Lung (tissue), 12 donors: ENCODE measurements around the gene OPHN1. TPM values are rescaled to one million over a fixed set of nuclear protein-coding genes. Genes with fewer than 3 reads are reported as not detected.

Experiments used
- ATAC-seq: fragments of 200-7000 bp; cut with Tn5 transposase; one replicate; pipeline ENCODE4 v1.9.1; 2020; ENCODE audit warnings: moderate number of reproducible peaks; ENCODE audit not compliant: insufficient read depth, low FRiP score
- DNase-seq, 3 donors: peaks; one replicate each; pipeline ENCODE4 v3.0.0-alpha.2; 2013 to 2017
- H3K27ac ChIP-seq, 2 donors: one replicate each; pipeline ENCODE4 v1.5.1; 2013; ENCODE audit warnings: mild to moderate bottlenecking in 2 of 2, moderate library complexity in 2 of 2, control low read depth in 1 of 2, inconsistent platforms in 1 of 2, low read depth in 1 of 2, low read length in 1 of 2
- H3K27me3 ChIP-seq, 3 donors: one replicate each; pipeline ENCODE4 v1.5.1; 2013; ENCODE audit warnings: low read length in 2 of 3; ENCODE audit not compliant: control insufficient read depth in 3 of 3, insufficient read depth in 3 of 3
- H3K36me3 ChIP-seq, 4 donors: one replicate each; pipeline ENCODE4 v1.5.1; 2013; ENCODE audit warnings: low read length in 4 of 4, mild to moderate bottlenecking in 1 of 4, moderate library complexity in 1 of 4; ENCODE audit not compliant: control insufficient read depth in 4 of 4, insufficient read depth in 4 of 4
- H3K4me1 ChIP-seq, 5 donors: one replicate each; pipeline ENCODE4 v1.5.1; 2013; ENCODE audit warnings: low read length in 5 of 5, mild to moderate bottlenecking in 2 of 5, moderate library complexity in 1 of 5; ENCODE audit not compliant: control insufficient read depth in 5 of 5, insufficient read depth in 5 of 5
- H3K4me3 ChIP-seq: one replicate; pipeline ENCODE4 v1.5.1; 2013; ENCODE audit warnings: mild to moderate bottlenecking, control low read depth, moderate library complexity
- H3K9ac ChIP-seq, 2 donors: one replicate each; pipeline ENCODE4 v1.5.1; 2013; ENCODE audit warnings: low read length in 2 of 2, control low read depth in 1 of 2; ENCODE audit not compliant: insufficient read depth in 1 of 2
- H3K9me3 ChIP-seq, 4 donors: one replicate each; pipeline ENCODE4 v1.5.1; 2013; ENCODE audit warnings: low read length in 3 of 4, mild to moderate bottlenecking in 1 of 4, moderate library complexity in 1 of 4; ENCODE audit not compliant: control insufficient read depth in 4 of 4, insufficient read depth in 3 of 4
- WGBS, 2 donors: extraction: QIAGEN DNeasy Blood & Tissue Kit; methylation state at CpG; one replicate each; pipeline ENCODE4 v1.1.7; 2013; 5-methylcytosine and 5-hydroxymethylcytosine counted together
- polyA plus RNA-seq, 2 donors: library from polyadenylated mRNA; stranded (reverse); fragments of 200-250 nt; gene quantifications; one replicate each; pipeline ENCODE4 v1.2.1, GENCODE V29; 2013
- total RNA-seq, 2 donors: library from RNA; depleted of rRNA in 1 of 2; stranded (reverse); fragments of >200 nt in 1 of 2; gene quantifications; one replicate each; pipeline ENCODE4 v1.2.1, GENCODE V29; 2014 to 2021
- TF ChIP-seq, protein P1 (sequence below): IDR thresholded peaks from 2 replicates; pipeline ENCODE4 v1.5.1; 2012; ENCODE audit warnings: mild to moderate bottlenecking; ENCODE audit errors: control extremely low read depth, extremely low read depth
- donor health status: control.
- donor health status: control.
- donor health status: Bipolar disorder and iron deficiency.
- donor health status: healthy.
- donor health status: DM: yes; HTN: yes; CAD: no.

Gene OPHN1
- total and polyA plus RNA-seq, 4 donors = 1.1 to 22.0 (median 6.8) TPM

DNA sequence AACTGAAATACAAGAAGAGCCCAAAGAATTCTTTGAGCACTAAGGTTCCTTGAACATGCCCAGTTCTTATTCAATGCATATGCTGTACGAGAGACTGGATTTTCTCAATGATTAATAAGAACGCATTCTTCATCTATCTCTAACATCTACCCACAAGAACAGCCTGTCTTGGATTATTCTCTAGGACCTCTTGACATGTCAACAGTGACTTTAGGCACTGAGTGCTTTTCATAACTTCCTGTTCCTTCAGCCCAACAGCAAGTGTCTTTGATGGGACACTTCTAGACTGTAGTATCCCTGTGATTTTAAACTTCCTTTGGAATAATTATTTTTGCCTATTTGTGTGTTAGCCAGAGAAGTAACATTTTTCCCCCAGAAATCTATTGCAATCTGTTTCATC, 69.3 kb downstream of the OPHN1 start:
- peak; percentile 19 for ATAC-seq
- no peak overlapping the region for H3K9ac ChIP-seq
- 28 to 54% methylated on average over 2 of the region's 2 CpGs for WGBS, 2 donors

DNA sequence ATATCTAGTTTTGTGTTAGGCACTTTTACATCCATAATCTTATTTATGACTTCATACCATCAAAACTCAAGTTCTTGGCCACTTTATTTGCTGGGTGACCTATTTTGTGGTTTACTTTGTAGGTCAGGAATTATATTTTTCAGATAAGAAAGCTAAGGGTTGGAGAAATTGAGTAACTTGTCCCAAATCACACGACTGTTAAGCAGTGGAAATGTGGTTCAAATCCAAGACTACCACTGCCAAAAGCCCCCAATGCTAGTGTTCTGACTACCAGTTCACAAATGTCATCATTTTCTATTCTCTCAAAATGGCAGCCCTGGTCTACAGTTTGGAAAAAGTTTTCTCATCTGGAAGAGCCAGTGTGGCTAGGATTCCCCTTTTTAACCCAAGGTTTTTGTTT, 74.6 kb downstream of the OPHN1 start:
- ATAC-seq (no peak), DNase-seq (no peak)
- Histone ChIP-seq H3K27ac (no peak overlapping the region), H3K4me3 (no peak overlapping the region), H3K4me1 (no peaks in the 10 kb centered on the region), H3K27me3 (no peaks in the 10 kb centered on the region), H3K9me3 (no peaks in the 10 kb centered on the region), H3K9ac (no peak overlapping the region), H3K36me3 (no peaks in the 10 kb centered on the region)
- TF ChIP-seq, protein P1, sequence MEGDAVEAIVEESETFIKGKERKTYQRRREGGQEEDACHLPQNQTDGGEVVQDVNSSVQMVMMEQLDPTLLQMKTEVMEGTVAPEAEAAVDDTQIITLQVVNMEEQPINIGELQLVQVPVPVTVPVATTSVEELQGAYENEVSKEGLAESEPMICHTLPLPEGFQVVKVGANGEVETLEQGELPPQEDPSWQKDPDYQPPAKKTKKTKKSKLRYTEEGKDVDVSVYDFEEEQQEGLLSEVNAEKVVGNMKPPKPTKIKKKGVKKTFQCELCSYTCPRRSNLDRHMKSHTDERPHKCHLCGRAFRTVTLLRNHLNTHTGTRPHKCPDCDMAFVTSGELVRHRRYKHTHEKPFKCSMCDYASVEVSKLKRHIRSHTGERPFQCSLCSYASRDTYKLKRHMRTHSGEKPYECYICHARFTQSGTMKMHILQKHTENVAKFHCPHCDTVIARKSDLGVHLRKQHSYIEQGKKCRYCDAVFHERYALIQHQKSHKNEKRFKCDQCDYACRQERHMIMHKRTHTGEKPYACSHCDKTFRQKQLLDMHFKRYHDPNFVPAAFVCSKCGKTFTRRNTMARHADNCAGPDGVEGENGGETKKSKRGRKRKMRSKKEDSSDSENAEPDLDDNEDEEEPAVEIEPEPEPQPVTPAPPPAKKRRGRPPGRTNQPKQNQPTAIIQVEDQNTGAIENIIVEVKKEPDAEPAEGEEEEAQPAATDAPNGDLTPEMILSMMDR = no peak
- WGBS, 2 donors = 33 to 72% methylated on average over 1 of the region's 1 CpG

More for the DNA sequence above, 69.3 kb downstream of the OPHN1 start:
- Histone ChIP-seq H3K27me3 (no peaks in the 10 kb centered on the region), H3K36me3 (no peaks in the 10 kb centered on the region), H3K4me3 (no peak overlapping the region), H3K9me3 (no peaks in the 10 kb centered on the region), H3K27ac (no peak overlapping the region), H3K4me1 (peaks cover 0 to 11% (median 3%) of the 10 kb centered on the region in 5 donors)
- TF ChIP-seq, protein P1 = no peak
- peak in 1 of 3 donors; percentile 21 for DNase-seq

DNA sequence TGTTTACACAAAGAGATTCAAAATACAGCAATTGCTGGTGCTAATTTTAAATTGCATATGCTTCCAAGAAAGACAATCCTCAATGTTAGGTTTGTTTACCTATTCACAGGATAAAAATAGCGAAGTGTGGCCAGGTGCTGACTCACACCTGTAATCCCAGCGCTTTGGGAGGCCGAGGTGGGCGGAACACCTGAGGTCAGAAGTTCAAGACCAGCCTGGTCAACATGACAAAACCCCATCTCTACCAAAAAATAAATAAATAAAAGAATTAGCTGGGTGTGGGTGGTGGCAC, 77.7 kb downstream of the OPHN1 start:
- Histone ChIP-seq H3K4me1 (no peaks in the 10 kb centered on the region), H3K9ac (no peak overlapping the region), H3K9me3 (no peaks in the 10 kb centered on the region), H3K4me3 (no peak overlapping the region), H3K36me3 (no peaks in the 10 kb centered on the region), H3K27ac (no peak overlapping the region), H3K27me3 (no peaks in the 10 kb centered on the region)
- no peak for ATAC-seq
- WGBS, 2 donors = 60 to 69% methylated on average over 4 of the region's 4 CpGs
- TF ChIP-seq, protein P1 = no peak
- DNase-seq = no peak

DNA sequence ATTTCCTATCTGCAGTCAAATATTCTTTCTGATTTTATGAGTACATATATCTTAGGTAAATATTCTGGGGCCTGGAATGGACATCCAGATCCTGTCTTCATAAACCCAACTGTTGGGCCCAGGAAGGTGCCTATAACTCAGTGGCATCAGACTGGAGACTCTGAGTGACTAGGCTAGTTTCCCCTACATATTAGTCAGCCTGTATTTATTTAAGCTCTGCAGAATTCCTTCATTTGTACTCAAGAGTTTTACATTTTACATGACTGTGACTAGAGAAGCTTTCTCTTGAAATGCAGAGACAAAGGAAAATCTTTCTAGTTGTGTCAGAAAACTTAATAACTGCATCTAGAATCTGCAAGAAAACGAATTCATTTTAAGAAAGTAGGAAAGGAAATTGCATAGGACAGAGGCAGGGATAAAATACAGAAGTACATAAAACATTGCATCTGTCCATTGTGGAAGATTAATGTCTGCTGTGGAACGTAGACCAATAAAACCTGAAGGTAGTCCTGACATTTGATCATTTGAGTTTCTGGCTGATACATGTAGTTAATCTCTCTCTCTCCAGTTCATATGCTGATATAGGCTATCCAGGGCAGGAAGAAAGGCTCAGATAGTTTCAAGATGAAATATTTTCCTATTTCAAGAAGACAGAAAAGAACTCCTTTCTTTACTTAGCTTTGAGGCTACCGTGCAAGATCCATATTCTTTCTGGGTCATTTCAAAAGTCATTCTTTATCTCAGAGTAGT, 78.2 kb downstream of the OPHN1 start:
- no peak overlapping the region for H3K4me3 ChIP-seq
- no peaks in the 10 kb centered on the region for H3K9me3 ChIP-seq
- H3K27me3 ChIP-seq = no peaks in the 10 kb centered on the region
- H3K27ac ChIP-seq = no peak overlapping the region
- WGBS, 2 donors = 21 to 40% methylated on average over 3 of the region's 3 CpGs
- H3K36me3 ChIP-seq = no peaks in the 10 kb centered on the region
- TF ChIP-seq, protein P1 = no peak
- H3K9ac ChIP-seq = no peak overlapping the region
- DNase-seq (no peak), ATAC-seq (no peak)
- H3K4me1 ChIP-seq = no peaks in the 10 kb centered on the region
